DND-41 (cell line): ENCODE measurements around the gene HIVEP2.

Experiments
- ATAC-seq: fragments of 200-7000 bp; cut with Tn5 transposase; 3 replicates; pipeline ENCODE4 v1.9.1; 2021; ENCODE audit warnings: low read depth; ENCODE audit not compliant: insufficient read depth
- DNase-seq: peaks from one replicate; pipeline ENCODE4 v3.0.0-alpha.2; 2020
- H2AFZ ChIP-seq: 2 replicates; pipeline ENCODE4 v1.6.0; 2012; ENCODE audit warnings: low read depth, low read length
- H3K27ac ChIP-seq: 2 replicates; pipeline ENCODE4 v1.5.1; 2012; ENCODE audit warnings: low read length, inconsistent platforms
- H3K27me3 ChIP-seq: fragments of 200-600 bp; sonication (generic); 2 replicates; pipeline ENCODE4 v1.6.0; 2012; ENCODE audit warnings: low read length, mild to moderate bottlenecking, inconsistent platforms; ENCODE audit not compliant: insufficient read depth, poor library complexity
- H3K36me3 ChIP-seq: 2 replicates; pipeline ENCODE4 v1.5.1; 2012; ENCODE audit warnings: low read length, inconsistent platforms; ENCODE audit not compliant: insufficient read depth
- H3K4me1 ChIP-seq: 2 replicates; pipeline ENCODE4 v1.5.1; 2012; ENCODE audit warnings: mild to moderate bottlenecking, low read length; ENCODE audit not compliant: insufficient read depth
- H3K4me2 ChIP-seq: 2 replicates; pipeline ENCODE4 v1.6.0; 2012; ENCODE audit warnings: mild to moderate bottlenecking, moderate library complexity, low read length, inconsistent platforms; ENCODE audit not compliant: insufficient read depth
- H3K4me3 ChIP-seq, 2 experiments: fragments of 200-600 bp in 1 of 2; shearing (Covaris generic) in 1 of 2; 2 replicates each; pipeline ENCODE4 v1.5.1; 2012 to 2016; ENCODE audit warnings: inconsistent platforms in 2 of 2, low read length in 2 of 2, mild to moderate bottlenecking in 2 of 2, low read depth in 1 of 2, moderate library complexity in 1 of 2
- H3K79me2 ChIP-seq: 2 replicates; pipeline ENCODE4 v1.6.0; 2012; ENCODE audit warnings: low read length, inconsistent platforms; ENCODE audit not compliant: insufficient read depth
- H3K9ac ChIP-seq: 2 replicates; pipeline ENCODE4 v1.6.0; 2012; ENCODE audit warnings: low read depth, mild to moderate bottlenecking, inconsistent platforms, low read length, moderate library complexity
- H3K9me3 ChIP-seq: 2 replicates; pipeline ENCODE4 v1.5.1; 2012; ENCODE audit warnings: low read length, moderate library complexity, mild to moderate bottlenecking, inconsistent platforms; ENCODE audit not compliant: insufficient read depth, severe bottlenecking
- H4K20me1 ChIP-seq: 2 replicates; pipeline ENCODE4 v1.6.0; 2012; ENCODE audit warnings: low read length; ENCODE audit not compliant: insufficient read depth
- CTCF ChIP-seq: IDR thresholded peaks from 2 replicates; pipeline ENCODE4 v1.5.1; 2012; ENCODE audit warnings: borderline replicate concordance, low read length, moderate library complexity, mild to moderate bottlenecking; ENCODE audit not compliant: poor library complexity, severe bottlenecking; ENCODE audit errors: extremely low read depth
- EZH2 ChIP-seq: IDR thresholded peaks from 3 replicates; pipeline ENCODE4 v1.6.1; 2012; ENCODE audit warnings: borderline replicate concordance, low read depth, mild to moderate bottlenecking, moderate library complexity, low read length, inconsistent platforms; ENCODE audit not compliant: severe bottlenecking

The HIVEP2 gene

GRCh38 chr6:142771162-142771561, 173.8 kb downstream of the HIVEP2 start:
- no peak for ATAC-seq
- no peaks in the 10 kb centered on the region for H4K20me1 ChIP-seq
- TF ChIP-seq EZH2, result no peak
- no peak for TF ChIP-seq CTCF
- no peak overlapping the region for H3K4me3 ChIP-seq
- H3K4me2 ChIP-seq, result no peak overlapping the region
- DNase-seq, result no peak
- H3K36me3 ChIP-seq, result peaks cover 17% of the 10 kb centered on the region
- no peak overlapping the region for H2AFZ ChIP-seq
- no peak overlapping the region for H3K27ac ChIP-seq
- H3K27me3 ChIP-seq, result no peaks in the 10 kb centered on the region
- H3K79me2 ChIP-seq, result no peaks in the 10 kb centered on the region
- no peaks in the 10 kb centered on the region for H3K9me3 ChIP-seq
- H3K9ac ChIP-seq, result no peak overlapping the region
- peaks cover 20% of the 10 kb centered on the region for H3K4me1 ChIP-seq

DNA sequence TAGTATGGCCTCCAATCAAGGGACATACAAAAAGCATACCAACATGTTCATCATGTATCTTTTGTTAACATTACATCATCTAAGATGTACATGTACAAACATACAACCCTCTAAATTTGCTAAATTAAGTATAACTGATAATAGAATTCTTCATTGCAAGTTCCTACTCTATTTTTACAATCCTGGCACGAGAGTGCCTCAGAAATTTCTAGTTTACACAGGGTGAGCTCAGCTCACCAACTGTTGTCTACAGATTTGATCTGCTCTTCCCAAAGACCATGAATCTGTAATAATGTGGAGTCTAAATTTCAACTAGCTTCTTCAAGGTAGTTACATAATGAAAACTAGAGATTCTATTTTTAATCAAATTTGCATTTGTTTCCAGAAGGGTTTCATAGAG, 179.7 kb downstream of the HIVEP2 start:
- no peak for DNase-seq
- H4K20me1 ChIP-seq, result no peaks in the 10 kb centered on the region
- H3K9ac ChIP-seq, result no peak overlapping the region
- no peak overlapping the region for H2AFZ ChIP-seq
- TF ChIP-seq EZH2 (no peak), CTCF (no peak)
- no peaks in the 10 kb centered on the region for H3K79me2 ChIP-seq
- no peaks in the 10 kb centered on the region for H3K9me3 ChIP-seq
- H3K4me1 ChIP-seq, result peaks cover 8% of the 10 kb centered on the region; the same call in 1 of the 2 replicates
- H3K27me3 ChIP-seq, result no peaks in the 10 kb centered on the region
- peaks cover 8% of the 10 kb centered on the region for H3K36me3 ChIP-seq
- no peak overlapping the region for H3K4me3 ChIP-seq
- no peak for ATAC-seq
- H3K27ac ChIP-seq, result no peak overlapping the region
- no peak overlapping the region for H3K4me2 ChIP-seq

DNA sequence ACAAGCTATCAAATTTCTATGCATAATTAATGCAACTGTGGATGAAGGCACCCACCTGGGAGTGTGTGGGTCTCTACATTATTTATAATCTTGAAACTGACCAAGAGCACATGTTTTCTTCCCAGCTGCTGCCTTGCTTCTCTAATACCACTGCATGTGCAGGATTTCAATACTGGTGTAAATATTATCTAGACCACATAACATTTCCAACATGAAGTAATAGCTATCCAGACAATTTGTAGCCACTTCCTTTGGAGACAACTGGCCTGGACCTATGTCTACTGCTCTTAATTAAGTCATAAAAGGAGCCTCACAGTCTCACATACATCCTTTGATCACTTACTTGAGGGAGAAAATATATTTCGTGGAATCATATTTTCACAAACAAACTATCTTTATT, 180.7 kb downstream of the HIVEP2 start:
- no peak for TF ChIP-seq EZH2
- no peak for TF ChIP-seq CTCF
- Histone ChIP-seq H3K79me2 (no peaks in the 10 kb centered on the region), H3K27me3 (no peaks in the 10 kb centered on the region), H2AFZ (no peak overlapping the region), H3K4me1 (peaks cover 8% of the 10 kb centered on the region; the same call in 1 of the 2 replicates), H3K36me3 (peaks cover 18% of the 10 kb centered on the region), H3K9me3 (no peaks in the 10 kb centered on the region), H4K20me1 (no peaks in the 10 kb centered on the region), H3K4me3 (no peak overlapping the region), H3K4me2 (no peak overlapping the region), H3K27ac (no peak overlapping the region), H3K9ac (no peak overlapping the region)
- DNase-seq, result no peak
- no peak for ATAC-seq

- H3K9me3 ChIP-seq, result no peaks in the 10 kb centered on the region
- TF ChIP-seq EZH2 (no peak), CTCF (no peak)
- no peak overlapping the region for H3K27ac ChIP-seq
- no peak overlapping the region for H2AFZ ChIP-seq
- H3K27me3 ChIP-seq, result no peaks in the 10 kb centered on the region
- peaks cover 25% of the 10 kb centered on the region for H3K36me3 ChIP-seq
- peaks cover 8% of the 10 kb centered on the region; the same call in 1 of the 2 replicates for H3K4me1 ChIP-seq
- DNase-seq, result no peak
- H3K79me2 ChIP-seq, result no peaks in the 10 kb centered on the region
- H4K20me1 ChIP-seq, result no peaks in the 10 kb centered on the region
- H3K9ac ChIP-seq, result no peak overlapping the region
- no peak overlapping the region for H3K4me2 ChIP-seq
- no peak for ATAC-seq
- H3K4me3 ChIP-seq, result no peak overlapping the region
Observed at GRCh38 chr6:142763205-142763604, 181.8 kb downstream of the HIVEP2 start.
